HG03025 (cell line): ENCODE data around the gene SLC5A9.

Experiments
- ATAC-seq: cut with Tn5 transposase; IDR thresholded peaks from one replicate; pipeline ENCODE4 v1.9.1; 2021; ENCODE audit warnings: mild to moderate bottlenecking, moderate library complexity; ENCODE audit not compliant: unreplicated experiment, low FRiP score

Gene SLC5A9

DNA sequence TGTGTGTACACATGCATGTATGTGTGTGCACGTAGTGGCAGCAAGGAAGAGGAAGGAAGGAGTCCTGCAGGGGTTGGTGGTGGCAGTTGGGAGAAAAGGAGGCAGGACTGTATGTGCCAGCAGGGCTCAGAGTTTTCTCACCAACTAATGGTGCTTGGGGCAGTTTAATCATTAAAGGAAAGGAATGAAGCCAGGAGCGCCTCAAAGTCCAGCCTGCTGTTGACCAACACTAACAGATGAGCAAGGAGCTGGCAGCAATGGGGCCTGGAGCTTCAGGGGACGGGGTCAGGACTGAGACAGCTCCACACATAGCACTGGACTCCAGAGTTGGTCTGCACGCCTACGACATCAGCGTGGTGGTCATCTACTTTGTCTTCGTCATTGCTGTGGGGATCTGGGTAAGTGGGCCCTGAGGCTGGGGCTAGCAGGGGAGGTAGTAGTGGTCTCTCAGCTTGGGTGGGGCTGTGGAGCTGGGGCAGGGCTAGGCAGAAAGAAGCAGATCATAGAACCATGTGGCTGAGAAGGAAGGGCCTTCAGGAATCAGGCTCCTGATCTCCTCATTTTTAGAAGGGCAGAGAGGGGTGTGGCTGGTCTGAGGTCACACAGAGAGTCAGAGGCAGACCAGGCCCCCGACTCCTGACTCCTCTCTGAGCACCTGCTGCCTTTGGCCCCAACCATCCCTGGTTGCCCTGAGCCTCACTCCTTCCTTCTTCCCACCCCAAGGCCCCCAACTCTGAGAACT, at the start of gene SLC5A9:
SLC5A9 (plus strand) TSS at position 216 of the 742 bp plus-strand sequence; CDS start at position 237, 21 bp downstream.
- no peak for ATAC-seq

- ATAC-seq = no peak
Observed at GRCh38 chr1:48175116-48175515, 47.4 kb upstream of the SLC5A9 start.

DNA sequence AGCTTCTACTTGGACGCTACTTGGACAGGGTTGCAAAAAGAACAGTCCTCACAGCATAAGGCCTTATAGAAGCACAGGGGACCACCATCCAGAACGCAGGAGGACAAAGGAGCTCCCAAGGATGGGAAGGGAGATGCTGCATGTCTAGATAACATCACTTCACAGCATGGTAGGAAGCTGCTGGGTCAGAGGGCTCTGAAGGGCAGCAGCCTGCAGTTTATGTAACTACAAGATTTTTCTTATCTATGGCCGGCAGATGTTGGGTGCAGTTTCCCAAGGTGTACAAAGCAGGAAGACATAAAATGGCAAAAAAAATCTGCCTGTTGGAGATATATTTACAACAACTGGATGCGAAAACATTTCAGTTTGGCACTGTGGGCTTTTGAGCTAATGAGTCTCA, 45.3 kb upstream of the SLC5A9 start:
- no peak for ATAC-seq

DNA sequence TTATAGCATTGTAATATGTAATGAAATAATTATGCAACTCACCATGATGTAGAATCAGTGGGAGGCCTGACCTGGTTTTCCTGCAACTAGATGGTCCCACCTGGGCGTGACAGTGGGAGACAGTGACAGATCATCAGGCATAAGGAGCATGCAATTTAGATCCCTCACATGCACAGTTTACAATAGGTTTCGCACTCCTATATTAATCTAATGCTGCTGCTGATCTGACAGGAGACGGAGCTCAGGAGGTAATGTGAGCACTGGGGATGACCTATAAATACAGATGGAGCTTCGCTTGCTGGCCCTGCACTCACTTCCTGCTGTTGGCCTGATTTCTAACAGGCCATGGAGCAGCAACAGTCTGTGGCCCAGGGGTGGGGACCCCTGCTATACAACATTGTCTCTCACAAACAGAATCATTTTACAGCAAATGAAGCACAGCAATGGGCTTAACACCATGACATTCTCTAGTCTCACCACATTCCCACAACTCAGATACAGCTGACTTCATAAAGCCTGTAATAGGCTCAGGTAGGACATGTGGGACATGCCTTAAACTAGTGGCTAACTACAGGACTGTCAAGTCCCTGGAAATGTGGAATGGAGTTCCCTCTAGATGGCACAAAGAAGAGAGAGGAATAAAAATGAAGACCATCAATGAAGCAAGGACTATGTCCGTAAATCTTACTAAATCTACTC, 40.7 kb upstream of the SLC5A9 start:
- no peak for ATAC-seq

- ATAC-seq = no peak
Observed at GRCh38 chr1:48182439-48182838, 40.1 kb upstream of the SLC5A9 start.

DNA sequence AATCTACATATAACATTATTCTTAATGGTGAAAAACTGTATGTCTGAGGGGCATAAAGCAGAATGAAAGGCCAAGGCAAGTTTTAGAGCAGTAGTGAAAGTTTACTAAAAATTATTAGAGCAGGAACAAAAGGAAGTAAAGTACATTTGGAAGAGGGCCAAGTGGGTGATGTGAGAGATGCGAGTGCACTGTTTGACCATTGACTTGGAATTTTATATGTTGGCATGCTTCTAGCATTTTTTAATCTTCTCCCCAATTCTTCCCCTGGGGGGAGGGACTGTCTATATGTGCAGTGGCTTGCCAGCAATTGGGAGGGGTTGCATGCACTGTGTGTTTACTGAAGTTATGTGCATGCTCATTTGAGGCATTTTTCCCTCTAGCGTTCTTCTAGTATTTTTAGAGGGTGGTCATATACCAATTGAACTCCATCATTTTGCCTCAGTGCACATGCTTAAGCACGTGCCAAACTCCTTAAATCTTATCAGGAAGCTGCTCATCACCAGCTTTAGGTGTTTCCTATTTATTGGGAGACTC, 36.1 kb upstream of the SLC5A9 start:
- no peak for ATAC-seq

DNA sequence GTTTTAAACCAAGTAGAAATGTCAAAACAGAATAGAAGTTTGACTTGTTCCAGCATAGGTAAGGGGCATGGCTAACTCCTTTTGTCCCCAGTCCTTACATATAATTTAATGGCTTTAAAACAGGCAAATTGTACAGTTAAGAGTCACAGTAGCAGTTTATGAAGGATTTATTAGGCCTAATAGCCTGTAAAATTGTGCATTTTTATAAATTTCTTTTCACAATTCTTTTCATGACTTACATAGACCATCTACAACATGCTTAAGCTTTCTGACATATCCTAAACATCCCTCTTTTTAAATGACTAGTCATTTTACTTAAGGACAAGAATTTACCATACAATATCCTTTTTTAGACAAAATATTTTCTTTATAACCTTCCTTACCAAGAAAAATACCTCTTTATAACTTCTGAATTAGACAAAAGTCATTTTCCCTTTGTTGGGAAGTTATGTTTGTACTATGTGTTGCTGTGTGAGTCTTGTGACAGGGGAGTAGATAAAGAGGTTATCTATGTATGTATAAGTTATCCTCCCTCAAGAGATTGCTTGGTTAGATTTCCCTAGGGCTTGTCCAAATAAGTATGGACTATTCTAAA, 34.5 kb upstream of the SLC5A9 start:
- ATAC-seq = no peak

- ATAC-seq = no peak
Observed at GRCh38 chr1:48190881-48191280, 31.6 kb upstream of the SLC5A9 start.

GRCh38 chr1:48194801-48195200, 27.7 kb upstream of the SLC5A9 start:
- ATAC-seq = no peak

DNA sequence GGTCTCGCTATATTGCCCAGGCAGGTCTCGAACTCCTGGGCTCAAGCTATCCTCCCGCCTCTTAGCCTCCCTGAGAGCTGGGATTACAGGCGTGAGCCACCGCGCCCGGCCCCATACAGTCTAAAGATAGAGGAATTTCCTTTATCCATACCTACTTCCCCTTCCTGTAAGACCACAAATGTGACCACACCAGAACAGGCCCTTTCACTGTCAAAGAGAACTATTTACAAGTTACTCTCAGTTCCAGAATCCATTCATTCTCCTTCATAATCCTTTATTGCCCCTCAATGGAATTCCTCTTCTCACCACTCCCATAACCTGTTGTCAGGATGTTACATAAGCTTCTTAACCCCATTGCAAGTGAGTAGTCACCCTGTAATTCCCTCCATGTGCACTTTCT, 26.3 kb upstream of the SLC5A9 start:
- ATAC-seq = no peak

GRCh38 chr1:48198970-48199369, 23.5 kb upstream of the SLC5A9 start:
- ATAC-seq = no peak

DNA sequence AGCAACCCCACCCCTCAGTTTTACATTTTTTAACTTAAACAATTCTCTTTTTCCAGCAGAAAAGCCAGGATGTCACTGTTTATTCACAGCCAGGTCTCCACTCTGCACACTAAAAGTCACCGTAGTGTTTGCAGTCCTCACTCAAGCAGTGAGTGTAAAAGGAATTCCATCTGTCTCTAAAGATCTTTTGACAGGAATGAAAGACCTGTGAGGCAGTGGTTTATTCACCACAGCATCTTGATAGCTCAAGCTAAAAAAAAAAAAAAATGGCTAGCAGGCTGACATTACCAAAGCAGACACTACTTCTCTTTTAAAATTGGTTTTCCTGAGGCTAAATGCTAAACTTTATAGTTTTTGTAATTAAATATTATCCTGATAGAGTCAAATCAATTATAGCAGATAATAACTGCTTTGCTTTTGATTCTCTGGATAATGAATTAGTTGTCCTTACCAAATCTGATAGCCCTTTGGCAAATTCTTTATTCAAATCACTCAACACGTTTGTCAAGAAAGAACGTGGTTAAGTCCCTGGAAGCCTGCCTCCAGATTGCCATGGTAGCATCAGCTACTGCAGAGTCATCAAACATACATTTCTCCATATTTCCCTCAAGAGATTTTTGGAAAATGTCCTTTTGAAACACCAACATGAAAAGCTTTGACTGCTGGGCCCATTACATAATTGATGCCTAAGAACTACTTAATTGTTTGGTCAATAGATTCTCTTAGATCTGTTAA, 22.2 kb upstream of the SLC5A9 start:
- ATAC-seq = no peak

DNA sequence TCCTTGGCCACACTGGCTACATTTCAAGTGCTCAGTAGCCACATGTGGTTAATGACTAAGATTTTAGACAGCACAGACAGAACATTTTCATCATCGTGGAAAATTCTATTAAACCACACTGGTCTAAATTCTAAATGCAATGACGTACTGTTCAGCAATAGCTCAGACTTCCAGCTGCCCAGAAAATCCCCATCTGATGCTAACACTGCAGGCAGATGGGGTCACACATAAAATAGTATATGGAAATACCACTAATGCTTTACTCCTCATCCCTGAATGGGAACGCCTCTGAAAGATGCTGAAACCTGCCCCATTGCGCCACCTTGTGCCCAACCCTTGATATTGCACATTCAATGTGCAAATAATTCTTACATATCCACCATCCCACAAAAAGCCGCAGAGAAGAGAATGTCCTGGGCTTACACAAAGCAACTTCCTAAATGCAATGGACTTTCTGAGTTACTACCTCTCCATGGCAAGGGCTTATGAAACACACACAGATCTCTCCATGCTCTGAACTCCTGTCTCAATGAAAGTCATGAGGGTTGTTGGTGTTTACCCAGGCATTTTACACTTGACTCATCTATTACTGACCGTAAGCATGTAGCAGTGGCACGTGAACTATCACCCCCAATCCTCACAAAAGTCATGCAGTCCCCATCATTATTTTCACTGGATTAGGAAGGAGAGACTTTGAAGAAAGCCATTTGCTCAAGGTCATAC, 20.3 kb upstream of the SLC5A9 start:
- no peak for ATAC-seq

DNA sequence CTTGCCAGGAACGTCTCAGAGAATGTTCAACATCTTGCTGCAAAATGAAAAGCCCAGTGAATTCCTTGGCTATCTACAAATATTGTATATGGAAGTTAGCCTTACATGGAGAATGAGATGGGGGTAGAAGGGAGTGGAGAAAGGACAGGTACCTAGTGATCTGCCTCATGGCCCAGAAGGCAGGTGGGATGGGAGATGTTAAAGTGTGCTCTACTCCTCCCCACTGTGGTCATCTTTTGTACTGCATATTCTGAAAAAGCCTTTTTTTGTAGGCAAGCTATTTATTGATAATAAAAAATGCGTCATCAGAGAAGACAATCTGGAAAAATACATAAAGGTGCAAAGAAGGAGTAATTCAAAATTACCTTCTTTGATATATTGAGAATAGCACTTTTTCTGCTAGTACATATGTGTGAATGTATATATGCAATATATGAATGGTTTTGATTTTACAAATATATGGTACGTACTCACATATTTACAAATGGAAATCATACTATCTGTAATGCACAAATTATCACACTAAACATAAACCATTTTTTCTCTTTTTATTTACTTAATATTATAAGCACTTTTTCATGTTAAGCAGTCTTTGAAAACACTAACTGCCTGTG, 19.1 kb upstream of the SLC5A9 start:
- no peak for ATAC-seq

DNA sequence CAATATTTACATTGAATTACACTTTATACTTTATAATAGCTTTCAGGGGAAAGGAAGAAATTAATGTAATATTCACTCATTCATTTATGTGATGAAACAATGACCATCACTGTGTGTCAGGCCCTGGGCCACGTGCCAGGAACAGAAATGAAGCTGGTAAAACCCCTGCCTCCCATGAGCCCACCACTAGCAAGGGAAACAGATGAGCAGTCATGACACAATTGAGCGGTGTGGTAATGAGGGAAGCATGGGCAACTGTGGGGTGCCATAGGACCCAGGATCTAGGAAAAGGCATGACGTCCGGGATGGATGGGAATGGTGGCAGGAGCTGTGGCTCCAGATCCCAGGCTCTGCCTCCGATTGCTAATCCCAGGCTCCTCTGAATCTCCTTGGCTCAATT, 17.0 kb upstream of the SLC5A9 start:
- no peak for ATAC-seq

GRCh38 chr1:48206371-48206770, 16.1 kb upstream of the SLC5A9 start:
- ATAC-seq = no peak

DNA sequence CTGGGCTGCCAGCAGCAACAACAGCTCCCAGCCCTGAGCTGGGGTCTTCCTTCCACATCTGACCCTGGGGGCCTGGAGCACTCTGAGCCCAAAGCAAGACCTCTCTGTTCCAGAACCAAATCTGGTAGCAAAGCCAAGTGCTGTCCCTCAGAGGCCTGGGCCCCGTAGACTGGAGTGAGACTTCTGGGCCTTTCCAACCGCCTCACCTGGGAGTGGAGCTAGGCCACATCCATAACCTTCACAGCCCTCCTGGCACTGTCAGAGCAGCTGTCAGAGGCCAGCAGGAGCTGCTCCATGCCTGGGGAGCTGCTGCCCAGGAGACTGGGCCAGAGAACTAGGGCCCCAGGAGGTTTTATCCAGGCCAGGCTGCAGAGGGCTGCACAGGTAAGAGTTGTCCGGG, 15.4 kb upstream of the SLC5A9 start:
- no peak for ATAC-seq

DNA sequence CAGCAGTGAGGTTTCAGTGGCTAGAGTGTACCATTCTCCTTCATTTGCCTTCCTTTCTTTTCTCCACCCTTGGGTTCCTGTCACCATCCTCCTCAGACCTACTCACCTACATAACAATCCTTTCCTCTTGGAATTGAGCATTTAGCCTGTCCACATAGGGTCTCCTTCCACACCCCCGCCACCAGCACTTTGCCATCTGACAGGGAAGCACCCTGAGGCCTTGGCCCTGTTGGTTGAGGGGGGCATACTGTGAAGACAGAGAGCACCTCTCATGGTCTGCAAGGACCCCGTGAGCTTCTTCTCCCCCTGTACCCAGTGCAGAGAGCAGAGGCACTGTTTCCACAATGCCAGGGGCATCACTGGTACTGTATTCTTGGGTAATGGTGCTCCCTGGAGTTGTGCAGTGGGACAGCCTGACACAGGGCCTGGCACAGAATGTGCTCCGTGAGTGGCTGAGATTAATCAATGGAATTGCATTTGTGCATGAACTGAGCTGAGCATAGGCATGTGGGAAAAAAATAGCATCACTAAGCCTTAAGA, 14.9 kb upstream of the SLC5A9 start:
- ATAC-seq = no peak

GRCh38 chr1:48208251-48208650, 14.3 kb upstream of the SLC5A9 start:
- ATAC-seq = no peak

DNA sequence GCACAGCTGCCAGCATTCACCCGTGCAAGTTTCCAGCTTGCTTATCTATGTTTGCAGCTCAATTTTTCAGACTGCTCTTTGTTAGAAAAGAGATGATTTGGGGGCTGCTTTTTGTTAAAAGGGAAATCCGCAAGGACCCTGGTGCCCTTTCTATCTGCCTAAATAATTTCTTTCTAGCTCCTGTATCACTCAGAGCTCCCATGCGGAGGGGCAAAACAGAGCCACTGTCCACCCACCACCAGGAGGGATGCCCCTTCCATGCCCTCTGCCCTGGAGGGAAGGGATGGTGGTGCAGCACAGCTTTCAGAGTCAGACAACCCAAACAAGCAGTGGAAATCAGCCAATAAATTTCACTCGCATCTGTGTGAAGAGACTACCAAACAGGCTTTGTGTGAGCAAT, 13.9 kb upstream of the SLC5A9 start:
- ATAC-seq = no peak
